HG03139 (cell line): ENCODE measurements around the gene PHLDA2.

Source experiments
- ATAC-seq: cut with Tn5 transposase; IDR thresholded peaks from one replicate; pipeline ENCODE4 v1.9.1; 2021; ENCODE audit not compliant: unreplicated experiment

PHLDA2 gene

DNA sequence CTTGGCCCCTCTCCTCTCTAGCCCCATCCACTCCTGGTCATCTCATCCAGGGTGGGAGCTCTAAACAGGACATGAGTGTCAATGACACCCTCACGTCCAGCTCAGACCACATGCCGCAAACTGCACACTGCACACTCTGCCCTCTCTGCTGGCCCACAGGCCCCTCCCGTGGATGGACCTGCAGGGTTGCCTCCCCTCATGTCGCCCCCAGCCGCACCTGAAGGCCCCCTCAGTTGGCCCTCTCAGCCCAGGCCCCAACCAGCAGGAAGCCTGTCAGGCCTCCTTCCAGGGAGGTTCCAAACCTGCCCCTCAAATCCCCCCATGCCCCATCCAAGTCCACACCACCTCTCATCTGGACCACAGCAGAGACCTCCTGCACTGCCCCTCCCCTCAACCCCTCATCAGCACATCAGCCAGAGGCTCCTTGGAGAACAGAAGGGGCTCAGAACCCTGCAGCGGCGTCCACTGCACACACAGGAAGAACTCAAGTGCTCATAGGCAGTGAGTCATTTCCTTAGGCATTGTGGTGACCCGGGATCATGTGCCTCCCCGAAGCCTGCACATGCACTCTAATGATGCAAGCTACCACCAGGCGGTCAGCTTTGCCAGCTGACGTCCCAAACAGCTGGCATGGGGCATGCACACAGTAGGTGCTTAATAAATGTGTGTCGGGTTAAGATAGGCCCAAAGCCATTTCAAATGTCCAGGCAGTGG lies 30.7 kb downstream of the PHLDA2 start:
- ATAC-seq: no peak

DNA sequence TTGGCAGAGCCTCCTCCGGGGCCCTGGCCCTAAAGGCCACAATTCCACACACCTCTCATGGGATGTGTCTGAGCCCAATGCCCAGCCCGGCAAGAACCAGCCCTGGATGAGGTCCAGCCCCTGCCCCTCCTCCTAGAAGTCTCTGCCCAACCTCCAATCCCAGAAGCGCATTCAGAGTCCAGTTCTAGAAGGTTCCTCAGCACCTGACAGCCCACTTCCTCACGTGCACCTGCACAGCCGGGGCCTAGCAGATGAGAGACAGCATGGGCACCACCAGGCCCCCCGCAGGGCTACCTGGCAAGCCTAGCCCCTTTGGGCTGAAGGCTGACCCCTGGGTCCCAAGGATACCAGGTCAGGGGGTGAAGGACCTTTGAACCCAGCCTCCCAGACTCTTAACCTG lies 32.2 kb downstream of the PHLDA2 start:
- ATAC-seq: no peak

DNA sequence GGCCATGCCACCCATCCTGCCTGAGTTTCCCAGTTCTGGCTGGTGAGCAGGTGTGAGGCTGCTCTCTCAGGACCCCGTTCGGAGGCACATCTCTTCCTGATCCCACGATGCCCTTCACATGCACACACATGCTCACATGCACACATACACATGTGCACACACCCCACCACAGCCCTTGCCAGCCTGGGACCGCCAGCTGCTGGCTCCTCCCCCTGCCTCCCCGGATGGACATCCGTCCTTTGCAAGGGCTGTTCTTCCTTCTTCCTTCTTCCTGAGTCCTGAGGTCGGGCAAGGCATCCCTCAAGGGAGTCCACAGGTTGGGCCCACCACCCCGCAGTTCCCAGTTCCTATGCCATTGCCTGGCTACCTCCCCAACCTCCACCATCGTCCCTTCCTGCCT lies 33.2 kb downstream of the PHLDA2 start:
- ATAC-seq: no peak

DNA sequence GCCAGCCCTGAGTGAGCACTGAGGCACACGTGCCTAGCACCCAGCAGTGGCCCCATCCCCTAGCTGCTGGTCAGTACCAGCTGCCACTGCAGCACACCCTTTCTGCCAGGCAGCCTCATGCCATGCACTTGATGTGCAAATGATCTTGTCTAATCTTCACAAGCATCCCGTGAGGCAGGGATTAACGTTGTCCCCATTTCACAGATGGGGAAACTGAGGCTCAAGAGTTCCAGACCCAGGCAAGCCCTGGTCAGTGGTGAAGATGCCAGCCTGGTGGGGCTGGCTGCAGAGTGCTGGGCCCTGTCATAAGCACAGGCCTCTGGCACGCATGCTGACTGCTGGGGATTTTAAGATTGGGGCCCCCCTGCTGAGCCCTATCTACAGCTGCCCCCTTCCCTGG lies 35.3 kb downstream of the PHLDA2 start:
- no peak for ATAC-seq

DNA sequence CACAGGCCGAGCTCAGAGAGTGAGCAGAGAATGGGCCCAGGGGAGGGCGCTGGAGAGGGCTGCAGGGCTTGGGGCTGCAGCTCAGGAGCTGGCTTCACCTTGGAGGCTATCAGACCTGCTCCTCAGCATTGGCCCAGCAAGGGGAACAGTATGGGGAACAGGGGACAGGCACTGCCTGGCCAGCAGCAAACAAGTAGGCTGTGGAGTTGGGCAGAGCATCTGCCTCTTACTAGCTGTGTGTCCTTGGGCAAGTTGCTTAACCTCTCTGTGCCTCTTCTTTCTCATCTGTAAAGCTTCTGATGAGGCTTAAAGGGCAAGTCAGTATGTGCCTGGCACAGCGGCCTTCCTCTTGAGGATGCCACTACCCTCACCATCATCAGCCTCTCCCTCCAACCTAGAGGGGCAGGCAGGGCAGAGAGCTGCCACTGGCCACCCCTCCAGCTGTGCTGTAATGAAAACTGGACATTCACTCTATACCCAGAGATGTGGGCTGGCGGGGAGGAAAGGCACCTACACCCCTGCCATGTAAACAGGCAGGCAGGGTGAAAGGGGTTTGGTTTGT lies 36.2 kb downstream of the PHLDA2 start:
- ATAC-seq: no peak

DNA sequence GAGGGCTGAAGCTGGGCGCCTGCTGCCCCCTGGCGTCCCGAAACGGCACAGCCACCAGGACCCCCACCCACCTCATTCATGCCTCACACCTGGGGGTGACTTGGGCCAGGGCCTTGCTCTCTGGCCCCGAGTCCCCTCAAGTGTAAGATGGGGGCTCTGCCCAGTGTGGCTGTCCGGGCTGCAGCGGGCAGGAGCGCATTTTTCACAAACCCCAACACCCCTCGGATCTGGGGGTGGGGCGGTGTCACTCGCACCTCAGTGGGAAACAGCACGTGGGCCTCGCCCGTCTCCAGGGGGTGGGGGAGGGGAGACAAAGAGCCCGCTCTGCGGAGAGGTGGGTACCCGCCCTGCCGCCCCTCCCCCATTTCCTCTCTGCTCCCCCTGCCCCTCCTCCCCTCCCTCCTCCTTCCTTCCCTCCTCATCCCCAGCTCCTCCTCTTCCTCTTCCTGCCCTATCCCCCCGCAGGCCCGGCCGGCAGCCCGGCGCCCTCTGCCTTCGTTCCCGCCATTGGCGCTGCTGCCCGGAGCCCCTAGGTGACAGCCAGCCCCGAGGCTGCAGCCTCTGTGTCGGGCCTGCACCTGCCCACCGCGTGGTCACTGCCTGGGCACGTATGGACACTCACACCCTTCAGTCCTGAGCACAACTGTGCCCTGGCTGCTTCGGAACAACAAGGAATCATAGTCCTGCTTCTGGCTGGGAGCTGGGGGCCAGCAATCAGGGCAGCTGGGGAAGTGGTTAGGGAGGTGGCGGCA lies 36.8 kb downstream of the PHLDA2 start:
- ATAC-seq: peak; percentile 43

DNA sequence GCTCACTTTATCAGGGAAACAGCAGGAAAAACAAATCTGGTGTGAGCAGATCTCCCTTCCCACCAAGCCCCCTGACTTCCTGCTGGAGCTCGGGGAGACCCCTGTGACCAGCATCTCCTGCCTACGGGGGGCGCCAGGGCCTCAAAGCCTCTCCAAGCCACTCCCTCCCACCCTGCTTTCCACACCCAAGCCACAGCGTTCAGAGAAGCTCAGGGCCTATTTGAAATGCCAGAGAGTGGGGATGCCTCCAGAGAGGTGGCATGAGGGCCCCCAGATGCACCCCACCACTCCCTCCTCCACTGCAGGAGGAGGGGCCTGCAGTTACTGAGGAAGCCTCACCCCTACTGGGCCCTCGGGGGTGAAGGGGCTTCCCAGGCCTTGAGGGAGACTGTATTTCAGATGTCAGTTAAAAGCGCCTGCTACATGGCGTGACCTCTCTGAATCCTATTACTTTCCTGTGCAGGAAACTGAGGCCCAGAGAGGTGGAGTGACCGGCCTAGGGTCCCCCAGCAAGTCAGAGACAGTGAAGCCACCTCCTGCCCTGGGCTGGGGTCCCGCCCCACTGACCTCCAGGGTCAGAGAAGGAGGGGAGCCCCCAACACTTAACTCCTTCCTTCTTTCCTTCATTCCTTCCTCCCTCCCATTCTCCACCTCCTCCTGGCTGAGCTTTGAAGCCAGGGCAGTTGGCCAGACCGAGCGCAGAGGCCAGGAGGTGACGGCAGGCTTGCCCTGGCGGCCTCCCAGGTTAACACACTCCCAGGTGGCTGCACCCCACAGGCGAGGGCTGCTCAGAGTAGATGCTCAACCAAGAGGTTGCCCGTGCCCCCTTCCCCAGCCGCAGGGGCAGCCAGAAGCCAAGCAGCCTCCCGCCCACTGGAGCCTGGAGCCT lies 37.6 kb downstream of the PHLDA2 start:
- ATAC-seq: no peak

DNA sequence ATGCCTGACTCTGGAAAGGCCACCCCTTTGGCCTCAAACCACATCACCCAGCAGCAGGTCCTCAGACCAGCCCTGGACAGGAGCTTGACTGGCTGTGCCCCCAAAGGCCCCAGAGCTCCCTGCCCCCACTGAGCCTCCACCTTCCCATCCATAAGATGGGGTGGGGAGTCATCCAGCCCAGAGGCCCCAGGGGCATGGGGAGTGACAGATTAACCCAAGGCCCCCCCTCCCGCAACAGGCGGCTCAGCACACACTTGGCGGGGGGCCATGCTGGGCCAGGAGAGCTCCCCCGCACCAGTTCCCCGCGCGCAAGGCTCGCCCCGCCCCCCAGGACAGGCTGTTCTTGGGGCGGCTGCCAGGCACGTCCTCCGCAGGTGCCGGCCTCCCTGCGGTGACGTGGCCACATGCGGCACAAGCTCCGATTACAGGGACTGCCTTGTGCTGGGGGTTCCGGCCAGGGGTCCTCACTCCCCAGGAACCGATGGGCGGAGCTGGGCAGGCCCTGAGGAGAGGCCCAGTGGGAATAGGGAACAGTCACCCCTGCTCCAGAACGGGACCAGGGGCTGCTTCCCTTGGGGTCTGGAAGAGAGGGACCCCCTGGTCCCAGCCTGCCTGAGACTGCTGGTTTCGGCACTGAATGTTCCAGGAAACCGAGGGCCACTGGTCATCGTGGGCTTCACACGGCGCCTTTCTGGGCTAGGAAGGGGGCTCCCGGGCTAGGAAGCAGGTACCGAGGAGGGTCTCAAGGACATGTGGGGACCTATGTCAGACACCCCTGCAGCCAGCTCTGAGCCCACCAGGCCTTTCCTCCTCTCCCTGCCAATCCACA lies 38.5 kb downstream of the PHLDA2 start:
- ATAC-seq: no peak

DNA sequence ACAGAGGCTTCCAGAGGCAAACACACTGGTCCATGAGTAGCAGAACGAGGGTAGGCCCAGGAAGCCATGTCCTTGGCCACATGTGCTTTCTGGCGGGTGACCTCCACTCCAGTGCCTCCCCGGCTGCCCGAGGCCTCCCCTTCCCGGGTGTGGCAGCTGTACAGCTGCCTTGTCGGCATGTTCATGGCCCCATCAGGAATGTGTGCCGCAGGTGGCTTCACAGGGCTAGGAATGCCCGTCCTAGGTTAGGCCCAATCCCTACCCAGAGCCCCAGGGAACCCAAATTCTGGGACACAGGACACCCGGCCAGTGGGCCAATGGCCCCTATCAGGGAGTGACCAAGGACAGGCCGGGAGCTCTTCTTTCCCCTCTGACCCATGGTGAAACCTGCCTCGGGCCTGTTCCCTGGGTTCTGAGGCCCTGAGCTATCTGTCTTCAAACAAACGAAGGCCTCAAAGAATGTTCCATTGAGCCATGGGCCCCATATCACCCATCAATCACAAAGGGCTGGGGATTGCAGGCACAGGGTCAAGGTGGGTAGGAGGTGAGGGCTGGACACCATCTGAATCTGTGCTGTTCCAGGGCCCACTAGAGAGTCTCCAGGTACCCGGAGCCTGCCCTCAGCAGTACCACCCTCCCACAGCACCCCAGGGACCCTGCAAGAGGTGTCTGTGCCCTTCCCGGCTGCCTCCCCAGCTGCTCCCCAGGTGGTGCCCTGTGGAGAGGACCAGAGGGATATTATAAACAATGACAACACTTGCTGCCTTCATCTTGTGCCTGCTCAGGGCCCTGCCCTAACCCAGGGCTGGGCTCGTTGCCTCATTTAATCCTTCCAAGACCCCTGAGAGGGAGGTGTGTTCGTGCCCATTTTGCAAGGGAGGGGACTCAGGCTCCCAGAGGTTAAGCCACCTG lies 39.6 kb downstream of the PHLDA2 start:
- no peak for ATAC-seq

DNA sequence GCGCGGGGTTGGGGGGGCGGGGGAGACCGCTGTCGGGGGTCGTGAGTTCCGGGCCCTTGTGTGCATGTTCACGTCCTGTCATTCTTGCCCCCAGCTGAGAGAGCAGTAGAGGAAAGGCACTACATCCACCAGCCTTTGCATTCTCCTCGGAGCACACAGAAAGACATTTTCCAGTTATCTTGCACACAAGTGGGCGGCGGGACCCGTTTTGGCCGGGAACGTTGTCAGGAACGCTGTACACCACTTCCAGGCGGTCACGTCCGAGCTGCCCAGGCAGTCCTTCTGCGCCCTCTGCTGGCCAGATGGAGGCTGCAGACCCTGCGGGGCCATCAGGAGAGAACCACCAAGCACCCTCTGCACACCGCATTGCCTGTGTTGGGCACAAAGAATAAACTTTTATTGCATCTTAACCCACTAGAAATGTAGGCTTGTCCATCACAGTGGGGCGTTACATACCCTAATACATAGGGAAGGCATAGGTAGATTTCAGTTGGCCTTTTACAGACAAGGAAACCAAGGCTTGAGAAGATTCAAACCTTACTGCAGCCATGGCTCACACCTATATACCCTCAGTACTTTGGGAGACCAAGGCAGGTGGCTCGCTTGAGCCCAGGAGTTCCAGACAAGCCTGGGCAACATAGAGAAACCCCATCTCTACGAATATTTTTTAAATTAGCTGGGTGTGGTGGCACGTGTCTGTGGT lies 40.8 kb downstream of the PHLDA2 start:
- no peak for ATAC-seq

DNA sequence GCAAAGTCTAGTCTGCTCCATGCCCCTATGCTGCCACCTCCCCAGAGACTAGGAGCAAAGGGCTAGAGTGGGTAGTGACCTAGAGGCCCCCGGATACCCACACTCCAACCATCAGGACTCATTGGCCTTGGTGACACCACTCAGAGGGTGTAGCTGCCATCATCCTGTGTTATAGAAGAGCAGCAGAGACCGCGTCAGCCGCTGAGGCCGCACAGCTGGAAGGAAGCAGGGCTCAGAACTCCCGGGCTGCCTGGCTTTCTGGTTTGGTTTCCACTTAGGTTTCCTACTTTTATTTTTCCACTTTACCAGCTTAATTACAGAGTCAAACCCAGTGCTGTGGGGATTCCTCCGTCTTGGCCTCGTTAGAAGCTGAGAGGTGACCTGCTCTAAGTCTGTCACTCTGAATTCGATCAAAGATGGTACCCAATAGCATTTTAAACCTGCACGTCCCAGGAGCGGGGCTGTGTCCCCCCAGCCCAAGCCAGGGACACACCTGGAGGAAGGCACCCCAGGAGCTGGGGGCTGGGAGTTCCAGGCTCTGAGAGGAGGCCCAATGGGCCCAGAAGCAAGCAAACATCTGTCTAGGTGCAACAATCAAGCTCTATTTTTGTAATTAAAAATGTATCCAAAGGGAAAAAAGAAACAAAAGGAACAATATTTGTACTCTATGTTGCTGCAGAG lies 41.6 kb downstream of the PHLDA2 start:
- ATAC-seq: no peak

DNA sequence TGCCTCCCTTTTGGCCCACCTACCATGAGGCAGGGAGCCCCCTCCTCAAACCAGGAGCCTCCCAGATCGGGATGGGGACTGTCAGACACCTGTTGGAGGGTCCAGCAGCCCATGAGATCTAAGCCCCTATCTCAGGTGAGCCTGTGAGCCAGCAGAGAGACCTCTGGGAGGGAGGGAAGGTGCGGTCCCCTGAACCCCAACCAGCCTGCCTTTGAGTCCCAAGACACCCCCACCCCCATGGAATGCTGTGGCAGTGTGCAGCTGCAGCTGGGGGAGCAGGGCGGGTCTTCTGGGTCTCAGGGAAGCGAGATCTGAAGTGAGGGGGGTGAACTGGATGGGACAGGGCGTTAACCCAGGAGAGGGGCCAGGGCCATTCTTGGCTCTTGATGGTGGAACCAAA lies 42.3 kb downstream of the PHLDA2 start:
- ATAC-seq: no peak

DNA sequence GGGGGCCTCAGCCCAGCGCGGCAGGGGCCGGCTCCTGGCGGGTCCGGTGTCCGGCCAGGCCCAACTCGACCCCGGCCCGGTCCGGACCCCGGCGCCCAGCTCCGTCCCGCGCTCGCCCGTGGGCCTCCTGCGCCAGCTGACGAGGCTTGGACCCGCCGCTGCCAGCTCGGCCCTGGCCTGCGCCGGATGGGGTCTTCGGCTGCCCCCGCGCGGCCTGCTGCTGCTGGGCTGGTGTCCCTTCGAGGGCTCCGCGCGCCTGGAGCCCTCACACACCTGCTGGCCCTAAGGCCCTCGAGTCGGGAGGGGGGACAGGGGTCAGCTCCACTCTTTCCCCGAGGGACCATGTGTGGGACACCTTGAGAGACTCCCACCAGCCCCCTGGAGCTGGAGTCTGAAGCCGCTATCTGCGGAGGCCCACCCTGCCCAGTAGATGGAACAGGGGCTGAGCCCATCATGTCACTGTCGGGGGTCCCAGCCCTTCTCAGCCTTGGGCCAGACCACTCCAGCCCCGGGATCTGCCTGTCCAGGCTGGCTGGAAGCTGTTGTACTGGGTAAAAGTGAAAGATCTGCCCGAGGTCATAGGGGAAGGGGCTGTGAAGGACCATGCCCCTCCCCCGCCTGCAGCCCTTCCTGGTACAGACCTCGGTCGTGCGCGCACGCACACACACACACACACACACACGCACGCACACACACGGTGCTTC lies 42.9 kb downstream of the PHLDA2 start:
- ATAC-seq: peak; percentile 12

DNA sequence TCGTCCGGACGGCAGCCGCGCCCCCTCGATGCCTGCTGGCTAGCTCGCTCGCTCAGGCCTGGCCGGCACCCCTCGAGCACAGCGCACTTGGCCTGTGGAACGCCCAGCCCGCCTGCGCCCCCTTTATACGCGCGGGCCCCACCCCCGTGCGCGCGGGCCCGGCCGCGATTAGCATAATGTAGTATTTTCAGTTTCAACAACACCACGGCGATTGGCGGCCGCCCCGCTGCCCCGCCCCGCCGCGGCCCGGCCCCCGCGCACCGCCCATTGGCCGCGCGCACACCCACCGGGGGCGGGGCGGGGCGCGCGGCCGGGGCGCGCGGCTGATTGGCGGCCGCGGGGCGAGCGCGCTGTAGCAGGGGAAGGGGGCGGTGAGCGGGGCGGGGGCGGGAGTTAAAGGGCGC lies 43.5 kb downstream of the PHLDA2 start, which contains the start of gene CDKN1C:
TSS of gene CDKN1C (minus strand) at position 98 of the 404 bp plus-strand sequence. CDS start 319 bp downstream, outside the sequence.
- peak; percentile 62 for ATAC-seq

DNA sequence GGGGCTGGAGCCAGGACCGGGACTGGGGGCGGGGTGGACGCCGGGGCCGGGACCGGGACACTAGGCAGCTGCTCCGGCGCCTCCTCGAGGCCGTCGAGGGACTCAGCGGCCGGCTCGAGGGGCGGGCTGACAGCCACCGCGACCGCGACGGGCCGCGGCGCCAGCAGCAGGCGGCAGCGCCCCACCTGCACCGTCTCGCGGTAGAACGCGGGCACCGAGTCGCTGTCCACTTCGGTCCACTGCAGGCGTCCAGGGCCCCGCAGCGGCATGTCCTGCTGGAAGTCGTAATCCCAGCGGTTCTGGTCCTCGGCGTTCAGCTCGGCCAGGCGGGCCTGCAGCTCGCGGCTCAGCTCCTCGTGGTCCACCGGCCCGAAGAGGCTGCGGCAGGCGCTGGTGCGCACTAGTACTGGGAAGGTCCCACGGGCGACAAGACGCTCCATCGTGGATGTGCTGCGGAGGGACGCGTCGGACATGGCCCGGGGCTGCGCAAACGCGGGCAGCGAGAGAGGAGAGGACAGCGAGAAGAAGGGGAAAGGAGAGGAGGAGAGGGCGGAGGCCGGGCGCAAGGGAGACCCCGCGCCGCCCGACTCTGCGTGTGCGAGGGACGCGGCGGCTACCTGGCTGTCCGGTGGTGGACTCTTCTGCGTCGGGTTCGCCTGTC lies 44.1 kb downstream of the PHLDA2 start:
- no peak for ATAC-seq

DNA sequence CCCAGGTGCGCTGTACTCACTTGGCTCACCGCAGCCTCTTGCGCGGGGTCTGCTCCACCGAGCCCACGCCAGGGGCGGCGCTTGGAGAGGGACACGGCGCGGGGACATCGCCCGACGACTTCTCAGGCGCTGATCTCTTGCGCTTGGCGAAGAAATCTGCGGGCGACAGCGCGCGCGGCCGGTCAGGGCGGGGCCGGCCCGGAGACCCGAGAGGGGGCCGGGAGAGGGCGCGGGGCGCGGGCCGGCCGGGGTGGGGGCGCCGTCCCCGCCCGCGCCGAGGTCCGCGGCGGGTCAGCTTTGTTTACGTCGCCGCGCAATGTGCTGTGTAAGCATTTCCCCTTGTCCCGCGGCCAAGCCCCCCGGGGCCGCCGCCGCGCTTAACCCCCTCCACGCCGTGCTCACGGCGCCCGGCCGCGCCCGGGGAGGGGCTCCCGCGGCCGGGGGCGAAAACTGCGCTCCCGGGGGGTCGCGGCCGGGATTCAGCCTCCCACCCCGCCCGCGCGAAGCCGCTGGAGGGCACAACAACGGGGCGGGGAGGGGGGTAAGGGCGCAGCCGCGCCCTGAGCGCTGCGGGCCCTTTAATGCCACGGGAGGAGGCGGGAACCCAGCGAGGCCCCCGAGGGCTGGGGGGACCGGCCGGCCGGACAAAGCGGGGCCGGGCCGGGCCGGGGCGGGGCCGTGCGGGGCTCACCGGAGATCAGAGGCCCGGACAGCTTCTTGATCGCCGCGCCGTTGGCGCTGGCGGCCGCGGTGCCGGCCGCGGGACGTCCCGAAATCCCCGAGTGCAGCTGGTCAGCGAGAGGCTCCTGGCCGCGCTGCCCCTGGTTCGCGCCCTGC lies 45.0 kb downstream of the PHLDA2 start:
- ATAC-seq: no peak
